ENCODE measurements around the gene PPP3CA. TPM values are rescaled to one million over a fixed set of nuclear protein-coding genes. Genes with fewer than 3 reads are reported as not detected.
"Not testable (repeated sequence)": the region's sequence is repeated elsewhere in the genome, so short reads cannot be mapped to it uniquely, and the experiment has no call there.

The PPP3CA gene
- polyA plus RNA-seq, 3 donors: 38.1 to 41.4 (median 41.4) TPM

DNA sequence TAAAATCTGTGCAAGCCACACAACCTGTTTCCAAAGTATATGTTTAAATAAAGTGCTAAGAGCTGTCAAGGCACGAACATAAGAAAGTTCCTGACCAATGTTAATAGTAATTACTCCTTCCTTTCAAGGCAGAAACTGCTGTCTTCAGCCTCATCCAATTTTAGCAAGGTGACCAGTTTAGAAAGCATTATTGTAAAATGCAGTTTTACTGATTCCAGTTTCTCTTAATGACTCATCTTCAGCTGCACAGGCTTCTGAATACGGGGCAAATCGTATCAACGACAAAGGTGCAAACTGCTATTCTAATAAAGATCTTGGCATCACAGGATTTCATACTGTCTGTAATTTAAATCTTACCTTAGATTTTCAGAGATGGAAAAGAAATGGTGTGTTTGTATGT, 87.5 kb downstream of the PPP3CA start:
- no peak for DNase-seq

GRCh38 chr4:101258883-101259282, 88.4 kb downstream of the PPP3CA start:
- DNase-seq: no peak

GRCh38 chr4:101256222-101256621, 91.1 kb downstream of the PPP3CA start:
- DNase-seq: no peak

- no peak for DNase-seq
These were observed 92.5 kb downstream of the PPP3CA start for GRCh38 chr4:101254776-101255175.

- DNase-seq: no peak
These were observed 94.2 kb downstream of the PPP3CA start for GRCh38 chr4:101253121-101253520.

GRCh38 chr4:101252721-101253120, 94.6 kb downstream of the PPP3CA start:
- no peak for DNase-seq

DNA sequence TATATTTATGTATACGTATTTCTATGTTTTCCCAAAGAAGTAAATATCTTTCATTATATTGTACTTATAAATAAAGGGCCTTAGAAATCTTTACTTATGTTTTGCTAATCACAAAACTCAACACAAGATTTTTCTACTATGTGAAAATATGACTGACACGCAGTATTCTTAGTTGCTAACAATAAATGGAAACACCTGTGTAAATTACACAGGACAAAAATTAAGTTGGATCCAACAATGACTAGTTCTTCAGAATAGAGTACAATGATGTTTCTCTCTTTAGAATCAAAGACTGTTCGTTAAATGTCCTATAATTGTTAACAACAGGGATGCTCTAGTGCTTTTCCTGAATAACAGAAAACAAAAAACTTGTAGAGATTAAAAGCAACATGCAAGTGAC, 96.1 kb downstream of the PPP3CA start:
- no peak for DNase-seq

DNA sequence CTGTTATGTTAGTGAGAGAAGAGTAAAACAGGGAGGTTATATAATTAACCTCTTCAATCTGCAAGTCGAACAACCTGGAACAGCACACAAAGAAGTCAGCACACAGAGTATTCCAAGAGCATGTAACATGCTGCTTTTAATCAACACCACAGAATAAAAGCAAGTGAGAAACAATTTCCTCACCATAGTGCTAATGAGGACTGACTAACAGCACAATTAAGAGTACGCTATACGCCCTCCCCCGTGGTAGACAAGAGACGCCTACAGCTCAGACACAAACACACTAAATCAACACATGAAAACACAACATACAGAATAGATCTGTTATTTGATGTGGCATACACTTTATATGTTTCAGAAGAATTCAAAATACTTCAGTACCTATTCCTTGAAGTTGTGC, 103.0 kb downstream of the PPP3CA start:
- no peak for DNase-seq

- no peak for DNase-seq
These were observed 104.9 kb downstream of the PPP3CA start for GRCh38 chr4:101242441-101242840.

GRCh38 chr4:101240099-101240498, 107.2 kb downstream of the PPP3CA start:
- DNase-seq: no peak

DNA sequence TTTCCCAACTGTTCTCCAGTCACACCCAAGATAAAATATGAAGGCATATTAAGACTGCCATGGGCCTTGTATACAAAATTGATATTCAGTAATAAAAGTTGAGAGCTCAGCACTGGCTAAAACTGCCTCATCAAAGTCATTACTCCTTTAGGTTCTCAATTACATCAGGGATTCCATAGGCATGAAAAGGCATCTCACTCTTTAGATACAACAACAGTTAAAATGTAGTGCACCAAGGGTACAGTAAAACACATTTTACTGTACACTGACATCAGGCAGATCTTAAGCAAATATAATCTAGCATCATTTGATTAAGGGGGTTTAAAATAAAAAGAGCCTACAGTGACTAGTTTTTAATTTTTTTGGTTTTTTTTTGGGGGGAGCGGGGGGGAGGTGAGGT, 107.7 kb downstream of the PPP3CA start:
- DNase-seq: no peak

- no peak for DNase-seq
These were observed 108.6 kb downstream of the PPP3CA start for GRCh38 chr4:101238706-101239105.

DNA sequence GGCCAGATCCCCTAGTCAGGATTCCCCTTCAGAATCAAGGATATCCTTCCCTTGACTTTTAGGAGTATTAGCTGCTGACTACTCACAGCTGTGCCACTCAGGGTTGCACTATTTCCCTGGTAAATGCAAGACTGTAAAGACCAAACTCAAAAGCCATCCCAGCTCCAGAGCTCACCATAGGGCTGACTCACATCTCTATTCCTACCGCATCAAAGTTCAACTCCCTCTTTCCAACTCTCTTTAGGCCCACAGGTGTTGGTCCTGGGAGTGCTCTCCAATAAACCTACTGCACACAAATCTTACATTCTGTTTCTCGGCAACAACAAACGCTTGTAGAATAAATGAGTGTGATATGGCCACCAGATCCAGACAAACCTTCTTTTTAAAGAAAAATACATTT, 109.6 kb downstream of the PPP3CA start:
- no peak for DNase-seq

- no peak for DNase-seq
These were observed 111.2 kb downstream of the PPP3CA start for GRCh38 chr4:101236097-101236496.

DNA sequence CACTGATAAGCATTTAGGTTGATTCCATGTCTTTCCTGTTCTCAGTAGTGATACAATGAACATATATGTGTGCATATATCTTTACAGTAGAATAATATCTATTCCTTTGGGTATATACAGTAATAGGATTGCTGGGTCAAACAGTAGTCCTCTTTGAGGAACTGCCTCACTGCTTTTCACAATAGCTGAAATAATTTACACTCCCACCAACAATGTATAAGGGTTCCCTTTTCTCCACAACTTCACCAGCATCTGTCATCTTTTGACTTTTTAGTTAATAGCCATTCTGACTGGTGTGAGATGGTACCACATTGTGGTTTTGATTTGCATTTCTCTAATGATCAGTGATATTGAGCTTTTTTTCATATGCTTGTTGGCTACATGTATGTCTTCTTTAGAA, 113.2 kb downstream of the PPP3CA start:
- DNase-seq: not testable (repeated sequence)

GRCh38 chr4:101232074-101232776, 115.1 kb downstream of the PPP3CA start:
- DNase-seq: no peak

DNA sequence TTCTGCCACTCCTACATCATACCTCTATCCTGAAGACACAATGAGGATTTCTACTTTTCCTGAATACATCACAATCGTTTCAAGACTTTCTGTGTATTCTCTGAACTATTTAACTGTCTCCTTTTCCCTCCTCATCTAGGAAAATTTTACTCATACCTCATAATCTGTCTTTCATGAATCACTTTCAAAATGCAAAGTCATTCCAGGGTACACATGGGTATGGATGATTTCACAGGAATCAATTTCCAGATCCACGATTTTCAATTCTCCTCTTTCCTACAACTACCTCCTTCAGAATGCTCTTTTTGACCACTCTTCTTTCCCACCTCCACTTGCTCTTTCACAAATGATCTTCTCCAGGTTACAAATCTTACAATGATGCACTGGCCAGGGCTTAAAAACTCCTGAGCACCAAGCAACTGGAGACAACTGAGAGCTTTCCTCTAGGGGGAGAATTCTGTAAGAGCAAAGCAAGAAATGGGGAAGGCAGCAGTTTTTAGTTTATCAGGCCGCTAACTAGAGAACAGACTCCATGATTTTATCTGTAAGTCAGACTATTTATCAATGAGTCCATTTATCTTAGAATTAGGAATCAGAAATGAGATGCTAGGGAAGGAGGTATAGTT, 116.4 kb downstream of the PPP3CA start:
- DNase-seq: no peak

GRCh38 chr4:101229116-101229515, 118.2 kb downstream of the PPP3CA start:
- no peak for DNase-seq

DNA sequence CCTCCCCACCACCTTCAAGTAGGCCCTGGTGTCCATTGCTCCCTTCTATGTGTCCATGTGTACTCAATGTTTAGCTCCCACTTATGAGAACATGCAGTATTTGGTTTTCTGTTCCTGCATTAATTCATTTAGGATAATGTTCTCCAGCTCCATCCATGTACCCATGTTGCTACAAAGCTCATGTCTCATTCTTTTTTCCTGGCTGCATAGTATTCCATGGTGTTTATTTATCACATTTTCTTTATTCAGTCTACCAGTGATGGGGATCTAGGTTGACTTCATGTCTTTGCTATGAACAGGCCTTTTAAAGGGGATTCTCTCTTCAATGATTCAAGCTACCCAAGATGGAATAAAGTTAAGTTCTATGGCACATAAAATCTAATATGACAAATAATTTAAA, 119.6 kb downstream of the PPP3CA start:
- no peak for DNase-seq

- no peak for DNase-seq
These were observed 122.7 kb downstream of the PPP3CA start for GRCh38 chr4:101224358-101225218.

DNA sequence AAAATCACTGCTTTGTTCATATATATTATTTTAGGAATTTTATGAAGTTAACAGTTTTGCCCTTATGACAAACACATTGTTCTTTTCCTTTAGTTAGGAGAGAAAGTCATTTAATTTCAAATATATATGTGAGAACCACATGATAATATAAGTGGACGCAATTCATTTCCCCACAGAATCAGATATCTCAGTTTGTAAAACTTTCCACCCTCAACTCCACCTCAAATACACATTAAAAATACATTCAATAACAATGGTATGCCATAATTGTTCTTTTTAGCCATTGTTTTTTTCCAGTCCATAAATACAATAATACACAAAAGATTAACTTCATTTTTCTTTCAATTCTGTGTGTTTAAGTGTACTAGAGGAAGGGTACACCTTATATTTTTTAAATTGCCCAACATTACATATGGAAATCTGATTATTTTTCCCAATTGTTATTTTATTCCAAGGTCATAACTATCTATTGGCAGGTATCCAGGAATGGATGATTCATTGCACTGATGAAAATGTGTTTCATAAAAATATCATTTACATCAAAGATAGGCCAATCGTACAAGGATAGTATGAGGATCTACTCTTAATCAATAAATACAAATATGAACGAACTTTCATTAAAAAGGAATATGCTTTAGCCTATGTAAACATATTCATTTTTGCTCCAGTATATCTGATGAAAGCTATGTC, 125.0 kb downstream of the PPP3CA start:
- DNase-seq: no peak

DNA sequence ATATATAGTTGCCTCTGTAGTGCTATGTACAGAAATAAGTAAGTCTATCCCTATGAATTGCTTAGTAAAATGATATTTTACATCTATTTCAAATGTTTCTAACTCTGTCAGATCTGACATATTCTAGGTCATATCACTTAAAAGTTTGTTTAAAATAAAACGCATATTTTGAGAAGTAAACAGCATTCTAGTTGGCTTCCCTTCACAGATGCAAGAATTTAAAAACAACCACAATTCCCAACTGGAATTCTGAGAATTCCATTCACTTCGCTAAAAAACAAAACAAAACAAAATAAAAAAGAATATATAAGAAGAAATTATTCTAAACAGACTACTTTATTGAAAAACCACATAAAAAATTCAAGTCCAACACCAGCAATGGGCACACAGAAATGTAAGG, 126.0 kb downstream of the PPP3CA start:
- no peak for DNase-seq
